HG02642 (cell line): ENCODE data around the gene JARID2.

Source experiments
- ATAC-seq: cut with Tn5 transposase; IDR thresholded peaks from one replicate; pipeline ENCODE4 v1.9.1; 2021; ENCODE audit warnings: mild to moderate bottlenecking; ENCODE audit not compliant: unreplicated experiment, poor library complexity

Gene JARID2

DNA sequence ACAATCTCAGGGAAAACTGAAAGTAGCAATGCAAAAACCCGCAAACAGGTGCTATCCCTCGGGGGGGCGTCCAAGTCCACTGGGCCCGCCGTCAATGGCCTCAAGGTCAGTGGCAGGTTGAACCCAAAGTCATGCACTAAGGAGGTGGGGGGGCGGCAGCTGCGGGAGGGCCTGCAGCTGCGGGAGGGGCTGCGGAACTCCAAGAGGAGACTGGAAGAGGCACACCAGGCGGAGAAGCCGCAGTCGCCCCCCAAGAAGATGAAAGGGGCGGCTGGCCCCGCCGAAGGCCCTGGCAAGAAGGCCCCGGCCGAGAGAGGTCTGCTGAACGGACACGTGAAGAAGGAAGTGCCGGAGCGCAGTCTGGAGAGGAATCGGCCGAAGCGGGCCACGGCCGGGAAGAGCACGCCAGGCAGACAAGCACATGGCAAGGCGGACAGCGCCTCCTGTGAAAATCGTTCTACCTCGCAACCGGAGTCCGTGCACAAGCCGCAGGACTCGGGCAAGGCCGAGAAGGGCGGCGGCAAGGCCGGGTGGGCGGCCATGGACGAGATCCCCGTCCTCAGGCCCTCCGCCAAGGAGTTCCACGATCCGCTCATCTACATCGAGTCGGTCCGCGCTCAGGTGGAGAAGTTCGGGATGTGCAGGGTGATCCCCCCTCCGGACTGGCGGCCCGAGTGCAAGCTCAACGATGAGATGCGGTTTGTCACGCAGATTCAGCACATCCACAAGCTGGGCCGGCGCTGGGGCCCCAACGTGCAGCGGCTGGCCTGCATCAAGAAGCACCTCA, 250.7 kb downstream of the JARID2 start:
- no peak for ATAC-seq

DNA sequence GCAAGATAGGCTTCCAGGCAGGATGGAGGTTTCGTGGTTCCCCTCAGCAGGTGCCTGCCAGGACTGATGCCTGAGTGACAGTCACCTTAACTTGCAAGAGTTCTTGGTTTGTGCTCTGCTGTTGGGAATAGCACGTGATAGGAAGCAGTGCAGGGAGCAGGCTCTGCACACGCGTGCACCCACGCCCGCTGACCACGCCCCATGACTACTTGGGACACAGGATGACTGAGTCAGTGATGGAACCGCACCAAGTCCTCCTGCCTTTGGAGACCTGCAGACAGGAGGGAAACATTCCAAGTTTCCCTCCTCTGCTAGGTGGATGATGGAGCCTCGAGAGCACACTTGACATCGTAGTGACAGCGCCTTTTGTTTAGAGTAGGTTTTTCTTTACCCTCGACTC, 252.8 kb downstream of the JARID2 start:
- ATAC-seq, result no peak

- no peak for ATAC-seq
Measured at GRCh38 chr6:15499125-15499524, 253.3 kb downstream of the JARID2 start.

- ATAC-seq, result no peak
Measured at GRCh38 chr6:15499591-15499990, 253.7 kb downstream of the JARID2 start.

DNA sequence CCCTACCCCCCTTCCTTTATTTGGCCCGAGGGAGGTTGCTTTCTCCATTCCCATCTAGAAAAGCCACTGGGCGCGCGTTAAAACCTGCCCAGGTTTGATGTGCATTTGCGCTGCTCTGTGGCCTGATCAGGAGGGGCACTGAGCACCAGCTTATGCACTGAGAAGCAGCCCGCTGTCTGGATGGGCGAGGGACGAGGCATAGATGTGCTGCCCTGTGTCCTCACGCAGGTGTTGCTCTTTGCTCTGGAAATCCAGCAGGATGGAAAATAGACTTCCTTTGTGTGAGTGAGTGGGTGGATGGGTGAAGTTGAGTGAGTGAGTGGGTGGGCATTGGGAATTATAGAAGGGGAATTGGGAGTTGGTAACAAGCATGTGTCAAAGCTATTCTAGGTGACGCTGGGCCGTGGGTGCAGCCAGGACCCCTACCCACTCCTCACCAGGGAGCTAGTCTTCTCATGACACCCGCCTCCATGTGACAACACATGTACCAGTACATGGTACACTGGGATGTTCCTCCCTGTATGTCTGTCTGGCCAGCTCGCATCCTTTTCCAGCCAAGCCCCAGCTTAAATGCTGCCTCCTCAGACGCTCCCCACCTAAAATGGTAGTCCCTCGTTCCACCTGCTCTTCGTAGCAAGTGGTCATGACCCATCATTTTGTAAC, 254.3 kb downstream of the JARID2 start:
- no peak for ATAC-seq

DNA sequence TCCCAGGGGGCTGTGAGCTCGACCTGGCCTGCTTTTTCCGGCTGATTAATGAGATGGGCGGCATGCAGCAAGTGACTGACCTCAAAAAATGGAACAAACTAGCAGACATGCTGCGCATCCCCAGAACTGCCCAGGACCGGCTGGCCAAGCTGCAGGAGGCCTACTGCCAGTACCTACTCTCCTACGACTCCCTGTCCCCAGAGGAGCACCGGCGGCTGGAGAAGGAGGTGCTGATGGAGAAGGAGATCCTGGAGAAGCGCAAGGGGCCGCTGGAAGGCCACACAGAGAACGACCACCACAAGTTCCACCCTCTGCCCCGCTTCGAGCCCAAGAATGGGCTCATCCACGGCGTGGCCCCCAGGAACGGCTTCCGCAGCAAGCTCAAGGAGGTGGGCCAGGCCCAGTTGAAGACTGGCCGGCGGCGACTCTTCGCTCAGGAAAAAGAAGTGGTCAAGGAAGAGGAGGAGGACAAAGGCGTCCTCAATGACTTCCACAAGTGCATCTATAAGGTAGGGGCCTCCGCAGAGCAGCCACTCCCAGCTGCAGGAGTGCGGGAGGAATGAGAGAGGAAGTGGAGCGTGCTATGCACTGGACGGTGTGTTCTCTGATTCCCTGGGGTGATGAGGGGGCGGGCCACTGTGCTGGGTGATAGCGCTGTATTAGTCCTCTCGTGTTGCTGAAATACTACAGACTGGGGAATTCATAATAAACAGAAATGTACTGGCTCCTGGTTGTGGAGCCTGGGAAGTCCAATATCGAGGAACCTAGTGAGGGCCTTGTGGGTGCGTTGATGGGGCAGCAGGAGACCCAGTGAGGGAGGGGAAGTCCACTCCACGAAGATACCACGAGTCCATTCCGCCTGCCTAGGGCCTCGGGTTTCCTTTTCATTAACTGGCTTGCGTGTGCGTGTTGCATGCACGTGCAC, 255.3 kb downstream of the JARID2 start:
- no peak for ATAC-seq

DNA sequence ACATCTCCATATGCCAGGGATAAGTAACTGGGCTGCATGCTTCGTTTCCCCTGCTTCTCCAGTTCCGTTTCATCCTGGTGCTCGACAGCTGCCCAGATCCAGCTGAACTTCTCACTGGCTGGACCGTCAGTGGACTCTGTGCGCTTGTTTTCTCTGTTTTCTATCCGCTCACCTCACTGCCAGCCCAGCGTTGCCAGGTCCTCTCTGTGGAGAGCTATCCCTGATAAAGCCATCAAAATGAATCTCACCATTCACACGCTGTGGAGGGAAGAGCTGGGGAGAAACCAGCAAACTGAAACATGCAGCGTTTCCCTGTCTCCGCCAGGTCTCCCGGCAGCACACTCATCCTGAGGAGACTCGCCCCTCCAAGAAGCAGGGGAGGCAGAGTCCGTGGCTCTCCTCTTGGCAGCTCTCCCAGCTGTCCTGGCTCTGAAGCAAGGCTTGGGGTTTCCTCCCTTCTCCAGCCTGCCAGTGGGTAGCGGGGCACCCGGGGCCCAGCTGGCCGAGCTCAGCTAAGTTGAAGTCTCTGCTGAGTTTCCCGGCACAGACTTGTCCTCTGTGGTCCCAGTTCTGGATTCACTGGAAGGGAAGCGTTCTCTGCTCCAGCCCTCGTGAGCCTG, 256.1 kb downstream of the JARID2 start:
- no peak for ATAC-seq

DNA sequence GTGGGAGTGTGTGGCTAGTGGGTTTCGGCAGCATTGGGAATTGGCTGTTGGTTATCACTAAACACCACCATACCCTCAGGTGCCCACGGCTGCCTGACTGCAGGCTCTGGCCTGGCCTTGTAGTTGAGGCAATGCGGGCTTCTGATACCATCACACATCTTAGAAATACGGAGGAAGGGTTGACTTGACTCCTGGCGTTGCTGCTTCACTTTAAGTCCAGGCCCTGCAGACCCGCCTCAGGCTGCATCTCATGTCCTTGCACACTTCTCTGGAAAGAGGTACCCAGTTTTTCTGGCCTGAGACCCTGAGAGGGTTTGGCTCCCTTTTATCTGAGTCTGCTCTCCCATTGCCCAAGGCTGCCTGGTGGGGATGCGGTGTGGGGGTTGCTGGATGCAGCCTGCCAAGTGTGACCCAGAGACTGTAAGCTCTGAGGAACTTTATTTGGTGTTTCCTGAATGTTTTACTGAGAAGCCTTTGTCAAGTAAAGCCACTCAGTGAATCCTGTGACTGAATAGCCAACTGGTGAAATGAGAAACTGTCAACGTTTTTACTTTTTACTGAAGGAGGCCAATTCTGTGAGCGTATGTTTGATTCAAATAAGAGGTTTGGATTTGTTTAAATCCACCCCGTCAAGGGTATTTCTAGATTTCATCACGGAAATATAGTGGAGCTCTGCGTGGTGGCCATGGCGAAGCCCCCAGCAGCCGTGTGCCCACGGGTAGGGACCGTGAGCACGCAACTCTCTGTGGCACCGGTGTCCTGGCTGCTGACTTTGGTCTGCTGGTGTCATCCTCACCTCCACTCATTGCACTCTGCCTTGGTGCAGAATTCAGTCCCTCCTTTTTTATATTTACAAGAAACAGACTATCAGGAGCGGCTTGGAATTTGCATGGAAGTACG, 256.8 kb downstream of the JARID2 start:
- ATAC-seq, result no peak

GRCh38 chr6:15503346-15503680, 257.4 kb downstream of the JARID2 start:
- no peak for ATAC-seq

- no peak for ATAC-seq
Measured at GRCh38 chr6:15504040-15504495, 258.2 kb downstream of the JARID2 start.

- no peak for ATAC-seq
Measured at GRCh38 chr6:15504581-15505350, 258.9 kb downstream of the JARID2 start.

DNA sequence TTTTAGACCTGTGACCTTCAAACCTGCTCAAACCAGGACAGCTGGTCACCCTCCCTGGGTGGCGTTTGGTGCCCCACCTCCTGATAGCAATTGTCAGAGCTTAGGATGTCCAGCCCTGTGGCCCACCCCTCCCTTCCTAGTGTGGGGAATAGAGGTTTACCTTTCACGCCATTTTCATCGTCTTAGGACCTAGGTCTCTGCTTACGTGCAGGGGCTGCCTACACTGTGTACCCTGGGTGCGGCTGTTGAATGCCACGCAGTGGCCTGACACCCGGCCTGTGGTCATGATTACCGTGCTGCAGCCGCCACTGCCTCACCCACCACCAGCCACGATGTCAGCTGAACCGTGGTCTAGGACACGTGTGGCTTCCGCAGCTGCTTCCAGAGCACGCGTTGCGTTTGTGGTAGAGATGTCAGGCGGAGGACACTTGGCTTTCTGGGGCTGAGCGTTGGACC, 259.6 kb downstream of the JARID2 start:
- no peak for ATAC-seq

DNA sequence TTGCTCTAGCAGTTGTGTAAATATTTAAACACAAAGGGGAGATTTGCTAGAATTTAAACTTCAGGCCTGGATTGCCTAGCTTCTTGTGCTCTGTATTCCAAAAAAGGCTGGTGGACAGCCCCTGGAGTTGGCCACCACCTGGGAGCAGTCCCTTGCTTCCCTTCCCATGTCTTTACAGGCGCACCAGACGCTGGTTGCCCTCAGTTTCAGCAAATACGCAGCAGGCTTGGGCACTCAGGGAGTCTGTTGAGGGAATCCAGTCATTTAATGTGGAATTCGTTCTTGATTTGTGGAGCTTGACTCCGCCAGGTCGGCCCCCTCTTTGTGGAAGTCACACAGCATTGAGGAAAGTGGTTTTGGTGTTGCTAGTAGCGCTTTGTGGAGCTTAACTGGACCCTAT, 260.2 kb downstream of the JARID2 start:
- no peak for ATAC-seq

DNA sequence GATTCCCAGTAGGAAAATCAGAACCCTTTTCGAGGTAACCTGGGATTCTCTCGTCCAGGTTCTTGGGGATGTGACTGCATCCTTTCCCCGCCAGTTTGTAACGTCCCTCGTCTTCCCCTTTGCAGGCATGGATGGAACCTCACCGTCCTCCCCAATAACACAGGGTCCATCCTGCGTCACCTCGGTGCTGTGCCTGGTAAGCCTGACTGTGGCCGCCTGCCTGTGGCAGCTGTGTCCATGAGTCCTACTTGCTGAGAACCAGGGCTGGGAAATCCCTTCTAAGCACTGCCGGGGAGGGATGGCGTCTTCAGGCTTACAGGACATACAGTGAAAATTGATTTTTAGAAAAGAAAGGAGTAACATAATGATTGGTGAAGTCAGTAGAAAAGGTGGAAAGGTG, 261.4 kb downstream of the JARID2 start:
- ATAC-seq, result no peak

DNA sequence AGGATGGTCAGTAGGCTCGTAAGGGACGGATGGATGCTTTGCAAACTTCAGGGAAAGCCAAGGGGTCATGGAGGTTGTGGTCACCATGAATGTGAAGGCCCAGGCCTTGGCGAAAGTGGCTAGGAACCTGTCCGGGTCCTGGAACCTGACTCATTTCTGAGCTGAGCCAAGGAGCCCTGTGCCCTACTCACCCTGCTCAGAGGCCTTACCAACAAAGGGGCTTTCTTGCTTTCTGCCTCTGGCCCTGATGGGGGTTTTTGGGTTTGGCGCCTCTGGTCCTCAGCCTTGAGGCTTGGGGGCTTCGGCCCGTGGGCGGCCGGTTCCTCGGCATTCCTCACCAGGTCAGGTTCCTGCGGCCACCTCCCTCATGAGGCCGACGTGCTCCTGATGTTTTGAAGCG, 261.9 kb downstream of the JARID2 start:
- ATAC-seq, result no peak

DNA sequence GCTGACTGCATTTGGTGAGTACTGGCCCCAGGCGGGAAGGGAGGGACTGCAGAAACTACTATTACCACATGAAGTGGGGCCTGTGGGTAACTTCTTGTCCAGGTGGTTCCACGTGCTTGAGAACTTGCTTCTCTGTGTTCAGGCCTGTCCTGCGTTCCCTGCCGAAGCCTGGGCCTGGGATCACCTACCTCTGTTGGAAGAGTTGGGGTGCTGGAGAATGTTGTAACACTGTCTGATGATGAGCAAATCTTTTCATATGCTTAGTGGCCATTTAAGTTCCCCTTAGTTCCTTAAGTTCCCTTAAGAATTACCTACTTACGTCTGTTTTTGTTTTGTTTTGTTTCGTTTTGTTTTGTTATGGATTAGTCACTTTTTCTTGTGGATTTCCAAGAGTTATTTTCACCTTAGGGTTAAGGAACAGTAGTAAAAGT, 262.6 kb downstream of the JARID2 start:
- no peak for ATAC-seq

DNA sequence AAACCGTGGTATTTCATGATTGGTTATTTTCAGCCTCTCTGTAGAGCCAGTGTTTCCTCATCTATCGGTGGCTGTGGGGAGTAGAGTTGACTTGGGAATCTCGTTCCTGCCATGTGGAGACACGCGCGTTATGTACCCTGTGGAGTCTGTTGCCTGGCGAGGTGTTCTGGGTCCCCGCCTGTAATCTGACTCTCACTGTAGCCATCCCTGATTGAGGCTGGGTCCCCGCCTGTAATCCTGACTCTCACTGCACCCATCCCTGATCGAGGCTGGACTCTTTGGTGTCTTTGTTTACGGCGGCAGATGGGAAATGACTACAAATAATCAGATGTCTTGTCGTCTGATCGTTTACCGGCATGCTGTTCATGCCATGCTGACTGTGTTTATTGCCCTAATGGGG, 263.1 kb downstream of the JARID2 start:
- ATAC-seq, result no peak

- ATAC-seq, result no peak
Measured at GRCh38 chr6:15509335-15509933, 263.6 kb downstream of the JARID2 start.
